Karpas-422 (cell line): ENCODE measurements around the gene KDM4B. TPM values are rescaled to one million over a fixed set of nuclear protein-coding genes. Genes with fewer than 3 reads are reported as not detected.
A peak's percentile ranks its signal among the peaks of the same experiment; 100 is the strongest.

ENCODE experiments used
- DNase-seq: peaks from one replicate; pipeline ENCODE4 v3.0.0-alpha.2; 2015
- H2AFZ ChIP-seq: fragments of 200-600 bp; sonication (generic); 2 replicates; pipeline ENCODE4 v1.6.1; 2014; ENCODE audit warnings: antibody characterized with exemption, low read length, mixed read lengths
- H3K27ac ChIP-seq: fragments of 200-600 bp; sonication (generic); 2 replicates; pipeline ENCODE4 v1.5.1; 2014; ENCODE audit warnings: mild to moderate bottlenecking, low read length, moderate library complexity
- H3K27me3 ChIP-seq: fragments of 200-600 bp; sonication (generic); 2 replicates; pipeline ENCODE4 v1.6.1; 2014; ENCODE audit warnings: low read length, mixed read lengths
- H3K36me3 ChIP-seq: fragments of 200-600 bp; sonication (generic); 2 replicates; pipeline ENCODE4 v1.6.1; 2014; ENCODE audit warnings: low read length, mixed read lengths; ENCODE audit not compliant: insufficient read depth
- H3K4me1 ChIP-seq: fragments of 200-600 bp; sonication (generic); 2 replicates; pipeline ENCODE4 v1.6.1; 2014; ENCODE audit warnings: mild to moderate bottlenecking, low read length, mixed read lengths
- H3K4me2 ChIP-seq: fragments of 200-600 bp; sonication (generic); 2 replicates; pipeline ENCODE4 v1.6.1; 2014; ENCODE audit warnings: low read length, low read depth, mild to moderate bottlenecking; ENCODE audit not compliant: poor library complexity, severe bottlenecking
- H3K4me3 ChIP-seq: fragments of 200-600 bp; sonication (generic); 2 replicates; pipeline ENCODE4 v1.5.1; 2014; ENCODE audit warnings: mild to moderate bottlenecking, antibody characterized with exemption, low read length, mixed read lengths
- H3K79me2 ChIP-seq: fragments of 200-600 bp; sonication (generic); 2 replicates; pipeline ENCODE4 v1.6.1; 2014; ENCODE audit warnings: mild to moderate bottlenecking, low read length, mixed read lengths
- H3K9ac ChIP-seq: fragments of 200-600 bp; sonication (generic); 2 replicates; pipeline ENCODE4 v1.6.0; 2014; ENCODE audit warnings: low read length
- H3K9me2 ChIP-seq: fragments of 200-600 bp; sonication (generic), shearing (Covaris generic); replicated peaks from 2 replicates; pipeline ENCODE4 v1.6.0; 2014; ENCODE audit warnings: mild to moderate bottlenecking, low read length, moderate library complexity; ENCODE audit not compliant: insufficient read depth
- H3K9me3 ChIP-seq: fragments of 300-700, 200-600 bp; sonication (generic); 2 replicates; pipeline ENCODE4 v1.6.1; 2014; ENCODE audit warnings: low read length, mixed read lengths
- H4K20me1 ChIP-seq: fragments of 200-600 bp; sonication (generic); 2 replicates; pipeline ENCODE4 v1.6.1; 2014; ENCODE audit warnings: mild to moderate bottlenecking, antibody characterized with exemption, low read length, low read depth; ENCODE audit not compliant: insufficient read depth
- total RNA-seq: library from RNA; depleted of rRNA; stranded (reverse); fragments of >200 nt; shearing (Covaris generic); gene quantifications from 2 replicates; pipeline ENCODE4 v1.2.3, GENCODE V29; 2014; ENCODE audit warnings: low replicate concordance

The KDM4B gene
- total RNA-seq, 1 experiment from 2014 or later: 50.8 TPM

DNA sequence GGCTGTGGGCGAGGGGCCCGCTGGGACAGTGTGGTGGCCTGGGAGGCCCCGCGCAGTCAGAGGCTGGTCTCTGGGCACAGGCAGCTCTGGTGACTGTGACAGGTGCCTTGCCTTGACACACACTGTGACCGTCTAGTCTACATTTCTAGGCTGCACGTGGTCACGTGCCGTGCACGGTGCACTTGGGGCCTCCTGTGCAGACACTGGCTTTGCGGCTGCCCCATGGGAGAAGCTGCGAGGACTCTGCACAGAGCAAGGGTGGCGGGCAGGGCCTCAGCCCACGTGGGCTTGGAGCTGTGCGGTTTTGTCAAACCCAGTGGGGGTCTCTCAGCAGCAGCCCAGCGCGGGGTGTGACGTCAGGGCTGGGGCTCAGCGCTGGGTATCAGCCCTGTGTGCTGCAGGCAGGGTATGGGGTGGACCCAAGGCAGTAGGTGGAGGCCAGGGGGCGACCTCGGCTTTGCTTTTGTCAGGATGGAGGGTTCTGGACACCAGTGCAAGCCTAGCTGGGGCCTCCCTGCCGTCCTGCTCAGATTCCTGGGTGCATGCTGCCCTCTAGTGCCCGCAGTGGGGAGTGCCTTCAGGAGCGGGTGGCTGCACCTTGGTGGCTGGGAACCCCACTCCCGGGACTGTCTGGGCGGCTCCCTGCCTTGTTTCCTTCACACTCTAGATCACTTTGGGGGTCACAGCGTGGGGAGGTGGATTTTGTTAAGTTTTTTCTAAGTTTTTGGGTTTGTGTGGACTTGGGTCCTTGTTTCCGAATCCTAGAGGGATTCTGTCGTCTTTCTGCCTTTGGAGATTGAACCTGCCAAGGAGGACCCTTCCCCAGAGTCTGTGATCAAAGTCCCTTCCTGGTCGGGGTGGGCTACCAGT is 62.6 kb downstream of the KDM4B start:
- Histone ChIP-seq H3K4me3 (no peak overlapping the region; the same call in 1 of the 2 replicates), H3K27me3 (no peaks in the 10 kb centered on the region), H3K36me3 (no peaks in the 10 kb centered on the region), H3K4me2 (peak overlapping the region; percentile 45), H3K9me3 (no peaks in the 10 kb centered on the region), H3K79me2 (peaks cover 17% of the 10 kb centered on the region), H3K4me1 (peaks cover 26% of the 10 kb centered on the region), H3K9me2 (no peaks in the 10 kb centered on the region), H3K9ac (peak overlapping the region; percentile 38; the same call in 1 of the 2 replicates), H4K20me1 (peaks cover 4% of the 10 kb centered on the region; the same call in 1 of the 2 replicates), H2AFZ (no peak overlapping the region), H3K27ac (peak overlapping the region; percentile 58)
- DNase-seq: peak; percentile 95

DNA sequence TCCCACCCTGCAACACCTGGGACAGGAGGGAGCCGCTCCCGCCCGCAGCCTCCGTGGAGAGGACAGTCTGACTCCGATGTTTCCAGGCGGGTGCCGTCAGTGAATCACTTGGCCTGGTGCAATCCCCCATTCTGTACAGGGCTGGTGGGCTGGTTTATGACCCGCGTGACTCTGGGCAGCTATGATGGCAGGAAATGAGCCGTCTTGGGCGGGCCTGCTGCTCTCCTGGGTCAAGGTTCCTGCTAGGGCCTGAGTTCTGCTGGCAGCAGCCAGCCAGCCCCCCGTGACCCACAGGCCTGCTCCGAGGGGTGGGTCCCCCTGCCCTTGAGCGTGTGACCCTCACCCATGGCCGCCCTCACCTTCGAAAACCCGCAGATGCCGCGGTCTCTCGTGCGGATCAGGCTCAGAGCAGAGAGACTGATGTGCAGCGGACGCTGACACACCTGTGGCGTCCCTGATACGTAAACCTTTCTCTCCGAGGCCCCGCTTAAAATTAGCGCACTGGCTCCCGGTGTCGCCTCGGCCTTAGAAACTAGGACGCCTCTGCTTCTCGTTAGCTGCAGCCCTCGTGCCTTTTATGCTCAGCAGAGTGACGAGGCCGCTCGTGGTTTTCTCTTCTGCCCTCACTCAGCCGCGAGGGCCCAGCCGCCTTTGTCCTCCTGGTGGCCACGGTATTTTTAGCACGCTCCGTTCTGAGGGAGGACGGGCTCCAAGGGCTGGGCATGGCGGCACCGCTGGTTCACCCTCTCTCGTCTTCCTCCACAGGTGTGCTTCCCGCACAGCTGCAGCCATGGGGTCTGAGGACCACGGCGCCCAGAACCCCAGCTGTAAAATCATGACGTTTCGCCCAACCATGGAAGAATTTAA is 63.4 kb downstream of the KDM4B start:
- no peak overlapping the region for H3K27ac ChIP-seq
- peaks cover 17% of the 10 kb centered on the region for H3K79me2 ChIP-seq
- no peak overlapping the region for H3K9ac ChIP-seq
- H2AFZ ChIP-seq: no peak overlapping the region
- H4K20me1 ChIP-seq: peaks cover 4% of the 10 kb centered on the region; the same call in 1 of the 2 replicates
- no peaks in the 10 kb centered on the region for H3K27me3 ChIP-seq
- peaks cover 26% of the 10 kb centered on the region for H3K4me1 ChIP-seq
- no peak overlapping the region for H3K4me2 ChIP-seq
- H3K4me3 ChIP-seq: no peak overlapping the region
- H3K36me3 ChIP-seq: no peaks in the 10 kb centered on the region
- no peaks in the 10 kb centered on the region for H3K9me2 ChIP-seq
- no peaks in the 10 kb centered on the region for H3K9me3 ChIP-seq
- DNase-seq: no peak

DNA sequence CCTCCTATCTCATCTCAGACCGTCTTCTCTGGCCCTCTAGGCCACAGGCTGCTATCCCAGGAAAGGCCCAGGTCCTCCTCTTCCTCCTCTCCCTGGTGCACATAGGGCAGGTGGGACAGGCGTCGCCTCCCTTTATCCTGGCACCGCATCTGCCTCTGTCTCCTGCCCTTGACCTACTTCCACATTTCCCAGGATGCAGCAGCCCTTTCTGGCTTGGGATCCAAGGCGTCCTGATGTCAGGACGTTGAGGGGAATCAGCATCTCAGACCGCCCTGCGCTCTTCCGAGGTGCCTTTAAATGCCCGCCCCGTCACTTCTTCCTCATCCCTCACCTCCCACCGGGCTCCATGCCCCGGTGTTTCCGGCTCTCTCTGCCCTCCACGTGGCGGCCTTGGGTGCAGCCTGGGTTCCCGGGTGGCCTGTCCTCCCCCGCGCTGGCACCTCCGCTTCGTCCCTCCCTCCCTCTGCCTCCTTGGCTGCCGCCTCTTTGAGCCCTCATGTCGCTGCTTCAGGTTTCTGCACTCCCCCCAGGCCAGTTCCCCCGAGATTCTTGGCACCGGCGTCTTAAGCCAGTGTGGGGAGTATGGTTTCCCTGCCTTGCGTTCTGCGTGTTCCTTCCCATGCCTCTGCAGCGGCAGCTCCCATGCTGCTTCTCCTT is 66.3 kb downstream of the KDM4B start:
- H3K9ac ChIP-seq: no peak overlapping the region
- peaks cover 2% of the 10 kb centered on the region; the same call in 1 of the 2 replicates for H4K20me1 ChIP-seq
- H3K4me1 ChIP-seq: peaks cover 20% of the 10 kb centered on the region
- no peaks in the 10 kb centered on the region for H3K9me3 ChIP-seq
- H3K4me3 ChIP-seq: no peak overlapping the region
- peaks cover 6% of the 10 kb centered on the region for H3K79me2 ChIP-seq
- H3K27ac ChIP-seq: no peak overlapping the region
- no peak for DNase-seq
- H3K9me2 ChIP-seq: no peaks in the 10 kb centered on the region
- no peak overlapping the region for H3K4me2 ChIP-seq
- no peaks in the 10 kb centered on the region for H3K36me3 ChIP-seq
- H3K27me3 ChIP-seq: no peaks in the 10 kb centered on the region
- H2AFZ ChIP-seq: no peak overlapping the region

DNA sequence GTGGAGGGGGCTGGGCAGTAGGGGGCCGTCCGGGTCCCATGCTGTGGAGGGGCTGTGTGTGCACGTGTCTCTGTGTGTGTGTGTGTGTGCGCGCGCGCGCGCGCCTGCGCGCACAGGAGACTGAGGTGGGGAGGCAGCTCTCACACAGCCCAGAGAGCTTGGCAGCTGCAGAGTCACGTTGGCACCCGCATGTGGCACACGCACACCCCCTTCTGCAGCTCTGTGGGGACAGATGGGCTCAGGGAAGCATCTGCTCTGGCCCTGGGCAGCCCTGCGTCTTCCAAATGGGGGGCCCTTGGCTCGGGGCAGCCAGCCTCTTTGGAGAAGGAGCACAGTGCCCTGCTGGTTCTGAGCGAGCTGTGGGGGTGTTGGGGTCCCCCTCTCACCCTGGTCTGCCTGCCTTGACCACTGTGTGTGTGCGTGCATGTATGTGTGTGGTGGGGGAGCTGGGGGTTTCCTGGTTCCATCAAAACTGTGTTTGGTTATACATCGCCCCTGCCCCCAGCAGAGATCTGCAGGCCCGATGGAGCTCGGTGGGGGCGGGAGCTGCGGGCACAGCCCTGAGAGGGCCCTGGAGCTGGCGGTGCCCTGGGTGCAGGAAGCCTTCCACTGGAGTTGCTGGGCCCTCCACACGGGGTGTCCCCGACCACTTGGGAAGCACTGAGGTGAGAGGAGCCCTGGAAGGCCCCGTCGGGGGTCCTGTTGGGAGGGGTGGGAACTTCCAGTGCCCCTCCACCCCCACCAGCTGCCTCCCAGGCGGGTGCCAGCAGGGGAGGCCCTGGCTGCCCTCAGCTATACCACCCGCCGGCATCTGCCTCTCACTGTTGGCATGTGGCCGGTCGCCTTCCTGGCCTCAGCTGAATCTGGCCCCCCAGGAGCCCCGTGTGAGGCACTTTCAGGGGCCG is 67.1 kb downstream of the KDM4B start:
- H3K9me2 ChIP-seq: no peaks in the 10 kb centered on the region
- H3K9me3 ChIP-seq: no peaks in the 10 kb centered on the region
- DNase-seq: no peak
- no peaks in the 10 kb centered on the region for H3K36me3 ChIP-seq
- H4K20me1 ChIP-seq: no peaks in the 10 kb centered on the region; the same call in 1 of the 2 replicates
- H3K79me2 ChIP-seq: peaks cover 6% of the 10 kb centered on the region
- no peak overlapping the region for H3K27ac ChIP-seq
- H3K9ac ChIP-seq: no peak overlapping the region
- no peak overlapping the region for H3K4me3 ChIP-seq
- H3K27me3 ChIP-seq: no peaks in the 10 kb centered on the region
- no peak overlapping the region for H3K4me2 ChIP-seq
- H2AFZ ChIP-seq: no peak overlapping the region
- H3K4me1 ChIP-seq: peaks cover 12% of the 10 kb centered on the region

DNA sequence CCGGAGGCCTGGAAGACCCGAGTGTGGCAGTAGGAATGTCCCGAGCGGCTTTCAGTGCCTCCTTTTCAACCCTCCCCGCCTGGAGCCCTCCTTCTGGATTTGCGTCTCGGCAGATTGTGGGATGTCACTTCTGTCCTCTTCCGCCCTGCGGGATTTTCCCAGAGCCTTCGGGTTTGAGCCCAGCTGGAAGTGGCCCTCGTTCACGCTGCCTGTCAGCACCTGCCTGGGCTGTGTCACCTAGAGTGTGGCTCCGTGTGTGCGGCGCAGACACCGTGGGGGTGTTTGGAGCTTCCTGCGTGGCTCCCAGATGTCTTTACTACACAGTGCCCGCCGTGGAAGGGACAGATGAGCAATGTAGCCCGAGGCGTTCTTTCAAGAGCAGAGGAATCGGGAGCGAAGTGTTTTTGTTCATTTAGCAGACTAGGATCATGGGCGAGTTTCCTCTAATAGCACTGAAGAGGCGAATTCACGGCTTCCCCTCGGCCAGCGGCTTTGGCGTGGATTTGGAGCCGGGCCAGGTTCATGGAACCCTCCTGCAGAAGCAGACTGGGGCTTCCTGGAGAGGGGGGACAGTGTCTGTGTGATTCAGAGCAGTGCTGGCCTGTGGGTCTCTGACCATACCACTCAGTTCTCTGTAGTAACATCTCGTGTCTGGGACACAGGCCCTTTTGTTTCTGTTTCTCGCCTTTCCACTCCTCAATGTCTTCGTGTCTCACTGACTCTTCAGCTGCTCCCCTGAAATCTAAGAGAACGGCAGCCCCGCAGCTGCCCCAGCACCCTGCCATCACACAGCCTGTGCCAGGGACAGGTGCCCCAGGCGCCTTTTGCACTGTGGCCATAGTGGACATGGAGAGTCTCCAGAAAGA is 68.0 kb downstream of the KDM4B start:
- no peaks in the 10 kb centered on the region; the same call in 1 of the 2 replicates for H4K20me1 ChIP-seq
- no peaks in the 10 kb centered on the region for H3K27me3 ChIP-seq
- H3K9me3 ChIP-seq: no peaks in the 10 kb centered on the region
- H3K4me1 ChIP-seq: peaks cover 3% of the 10 kb centered on the region
- no peak overlapping the region for H3K27ac ChIP-seq
- no peaks in the 10 kb centered on the region for H3K36me3 ChIP-seq
- no peak overlapping the region for H3K4me2 ChIP-seq
- no peaks in the 10 kb centered on the region for H3K9me2 ChIP-seq
- H3K9ac ChIP-seq: no peak overlapping the region
- H3K79me2 ChIP-seq: peaks cover 3% of the 10 kb centered on the region
- no peak overlapping the region for H2AFZ ChIP-seq
- no peak overlapping the region for H3K4me3 ChIP-seq
- DNase-seq: no peak

DNA sequence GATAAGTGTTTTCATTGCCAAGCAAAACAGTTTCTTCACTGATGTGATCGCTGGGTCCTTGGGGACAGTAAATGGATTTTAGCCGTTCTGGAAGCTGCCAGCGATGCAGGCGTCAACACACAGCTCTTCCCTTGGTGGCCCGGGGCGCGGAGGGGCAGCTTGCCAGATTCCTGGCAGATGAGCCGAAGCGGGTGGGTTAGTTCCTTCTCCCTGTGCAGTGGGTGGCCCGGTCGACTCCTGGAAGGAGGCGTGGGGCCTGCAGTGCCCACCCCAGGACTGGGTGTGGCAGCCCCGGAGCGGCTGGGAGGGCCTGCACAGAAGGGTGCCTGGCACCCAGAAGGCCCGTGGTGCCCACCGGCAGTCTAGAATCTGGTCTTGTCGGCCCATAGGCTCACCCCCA is 69.0 kb downstream of the KDM4B start:
- Histone ChIP-seq H3K27ac (no peak overlapping the region), H3K9ac (no peak overlapping the region), H2AFZ (no peak overlapping the region), H3K4me1 (peaks cover 3% of the 10 kb centered on the region; the same call in 1 of the 2 replicates), H3K9me3 (no peaks in the 10 kb centered on the region), H4K20me1 (no peaks in the 10 kb centered on the region), H3K4me2 (no peak overlapping the region), H3K36me3 (no peaks in the 10 kb centered on the region), H3K27me3 (no peaks in the 10 kb centered on the region), H3K9me2 (no peaks in the 10 kb centered on the region), H3K4me3 (no peak overlapping the region), H3K79me2 (no peaks in the 10 kb centered on the region)
- no peak for DNase-seq
